Small intestine (tissue), 7 donors: ENCODE measurements around the gene A2M. TPM values are rescaled to one million over a fixed set of nuclear protein-coding genes. Genes with fewer than 3 reads are reported as not detected.

Experiments
- DNase-seq, 2 donors: peaks; one replicate each; pipeline versions ENCODE4 v3.0.0 to v3.0.0-alpha.2; 2013
- FAIRE-seq: peaks from 2 replicates; lab custom pipeline; 2012; peaks lifted over from hg19 to GRCh38; lab: Jason Lieb, UNC
- H3K27ac ChIP-seq, 3 donors: one replicate each; pipeline ENCODE4 v1.5.1; 2013; ENCODE audit warnings: low read length in 2 of 3, mild to moderate bottlenecking in 2 of 3, control low read depth in 1 of 3, inconsistent platforms in 1 of 3, low read depth in 1 of 3, moderate library complexity in 1 of 3
- H3K27me3 ChIP-seq, 3 donors: one replicate each; pipeline ENCODE4 v1.6.1; 2013; ENCODE audit warnings: low read length in 3 of 3, inconsistent platforms in 1 of 3; ENCODE audit not compliant: control insufficient read depth in 3 of 3, insufficient read depth in 3 of 3
- H3K36me3 ChIP-seq, 3 donors: one replicate each; pipeline ENCODE4 v1.6.1; 2013; ENCODE audit warnings: low read length in 3 of 3, inconsistent platforms in 1 of 3, low read depth in 1 of 3, mild to moderate bottlenecking in 1 of 3, moderate library complexity in 1 of 3; ENCODE audit not compliant: control insufficient read depth in 3 of 3, insufficient read depth in 2 of 3
- H3K4me1 ChIP-seq, 3 donors: one replicate each; pipeline ENCODE4 v1.6.1; 2013; ENCODE audit warnings: low read length in 2 of 3, inconsistent platforms in 1 of 3, low read depth in 1 of 3, mild to moderate bottlenecking in 1 of 3, moderate library complexity in 1 of 3; ENCODE audit not compliant: control insufficient read depth in 3 of 3, insufficient read depth in 2 of 3
- H3K4me3 ChIP-seq, 3 donors: one replicate each; pipeline ENCODE4 v1.5.1; 2013; ENCODE audit warnings: low read length in 3 of 3, control low read depth in 1 of 3, inconsistent platforms in 1 of 3, low read depth in 1 of 3, mild to moderate bottlenecking in 1 of 3, moderate library complexity in 1 of 3
- H3K9me3 ChIP-seq, 2 donors: one replicate each; pipeline ENCODE4 v1.6.1; 2013; ENCODE audit warnings: low read depth in 1 of 2, low read length in 1 of 2; ENCODE audit not compliant: control insufficient read depth in 2 of 2, insufficient read depth in 1 of 2
- WGBS, 3 donors: extraction: QIAGEN DNeasy Blood & Tissue Kit; methylation state at CpG; one replicate each; pipeline ENCODE4 v1.1.7; 2013; 5-methylcytosine and 5-hydroxymethylcytosine counted together
- polyA plus RNA-seq, 4 donors: library from polyadenylated mRNA; stranded (reverse) in 3 of 4; unstranded in 1 of 4; fragments of 200-250 nt in 3 of 4; fragments of 120-200 nt in 1 of 4; gene quantifications; one replicate each; pipeline versions ENCODE4 v1.2.1 to v1.2.3, GENCODE V29; 2013
- donor health status: healthy with polysubstance abuse.
- donor health status: control.
- donor health status: control.
- donor health status: Bipolar disorder and iron deficiency.
- donor health status: healthy.

A2M gene
- polyA plus RNA-seq, 4 donors = 4.7 to 93.5 (median 42.1) TPM

- FAIRE-seq (no peak), DNase-seq (no peak)
- WGBS, 3 donors = 48 to 94% (median 68%) methylated on average over 2 of the region's 2 CpGs
- no peaks in the 10 kb centered on the region for H3K27me3 ChIP-seq
- no peak overlapping the region for H3K4me3 ChIP-seq
- peaks cover 0 to 13% (median 0%) of the 10 kb centered on the region in 3 donors for H3K4me1 ChIP-seq
- peaks cover 0 to 17% of the 10 kb centered on the region in 2 donors for H3K9me3 ChIP-seq
- no peak overlapping the region for H3K27ac ChIP-seq
- no peaks in the 10 kb centered on the region for H3K36me3 ChIP-seq
These were observed 14.5 kb upstream of the A2M start for GRCh38 chr12:9130244-9130643.

- no peaks in the 10 kb centered on the region for H3K36me3 ChIP-seq
- DNase-seq (no peak), FAIRE-seq (no peak)
- H3K27ac ChIP-seq = no peak overlapping the region
- WGBS, 3 donors = 91 to 94% (median 92%) methylated on average over 36 of the region's 36 CpGs
- peaks cover 0 to 8% (median 0%) of the 10 kb centered on the region in 3 donors for H3K4me1 ChIP-seq
- no peak overlapping the region for H3K4me3 ChIP-seq
- H3K27me3 ChIP-seq = no peaks in the 10 kb centered on the region
- H3K9me3 ChIP-seq = peaks cover 0 to 14% of the 10 kb centered on the region in 2 donors
These were observed 12.4 kb upstream of the A2M start for GRCh38 chr12:9127936-9128663.

GRCh38 chr12:9127484-9127883 is 11.8 kb upstream of the A2M start:
- no peak for FAIRE-seq
- Histone ChIP-seq H3K27me3 (no peaks in the 10 kb centered on the region), H3K9me3 (peaks cover 0 to 14% of the 10 kb centered on the region in 2 donors), H3K27ac (no peak overlapping the region), H3K4me1 (peaks cover 0 to 2% (median 0%) of the 10 kb centered on the region in 3 donors), H3K4me3 (no peak overlapping the region), H3K36me3 (no peaks in the 10 kb centered on the region)
- no peak for DNase-seq
- 94 to 96% (median 95%) methylated on average over 18 to 21 of the region's 21 CpGs for WGBS, 3 donors

- H3K27ac ChIP-seq = peak overlapping the region in 1 of 3 donors; percentile 71
- FAIRE-seq (no peak), DNase-seq (no peak)
- WGBS, 3 donors = 85 to 89% (median 86%) methylated on average over 12 to 16 of the region's 16 CpGs
- no peaks in the 10 kb centered on the region for H3K36me3 ChIP-seq
- H3K9me3 ChIP-seq = peaks cover 0 to 14% of the 10 kb centered on the region in 2 donors
- no peaks in the 10 kb centered on the region for H3K4me1 ChIP-seq
- H3K4me3 ChIP-seq = no peak overlapping the region
- no peaks in the 10 kb centered on the region for H3K27me3 ChIP-seq
These were observed 8.8 kb upstream of the A2M start for GRCh38 chr12:9124383-9125031.

- Histone ChIP-seq H3K27ac (peak overlapping the region in 1 of 3 donors; percentile 71), H3K9me3 (peaks cover 0 to 14% of the 10 kb centered on the region in 2 donors), H3K4me3 (no peak overlapping the region), H3K4me1 (no peaks in the 10 kb centered on the region), H3K36me3 (no peaks in the 10 kb centered on the region), H3K27me3 (no peaks in the 10 kb centered on the region)
- DNase-seq = no peak
- 65 to 85% (median 82%) methylated on average over 14 of the region's 14 CpGs for whole genome bisulfite sequencing, 3 donors
- no peak for FAIRE-seq
These were observed 8.2 kb upstream of the A2M start for GRCh38 chr12:9123781-9124382.

- H3K36me3 ChIP-seq = no peaks in the 10 kb centered on the region
- H3K27ac ChIP-seq = no peak overlapping the region
- no peaks in the 10 kb centered on the region for H3K4me1 ChIP-seq
- DNase-seq (no peak), FAIRE-seq (no peak)
- 9 to 51% (median 30%) methylated on average over 3 of the region's 3 CpGs for WGBS, 3 donors
- no peak overlapping the region for H3K4me3 ChIP-seq
- H3K9me3 ChIP-seq = no peaks in the 10 kb centered on the region
- H3K27me3 ChIP-seq = no peaks in the 10 kb centered on the region
These were observed 6.4 kb upstream of the A2M start for GRCh38 chr12:9122091-9122609.

GRCh38 chr12:9120487-9121184 is 4.9 kb upstream of the A2M start:
- H3K9me3 ChIP-seq = no peaks in the 10 kb centered on the region
- H3K4me1 ChIP-seq = no peaks in the 10 kb centered on the region
- H3K27me3 ChIP-seq = no peaks in the 10 kb centered on the region
- H3K4me3 ChIP-seq = no peak overlapping the region
- no peak overlapping the region for H3K27ac ChIP-seq
- no peaks in the 10 kb centered on the region for H3K36me3 ChIP-seq
- FAIRE-seq = no peak
- no peak for DNase-seq
- whole genome bisulfite sequencing, 3 donors = 76 to 82% (median 78%) methylated on average over 10 of the region's 10 CpGs

GRCh38 chr12:9118158-9118557 is 2.4 kb upstream of the A2M start:
- H3K27me3 ChIP-seq = no peaks in the 10 kb centered on the region
- H3K4me3 ChIP-seq = no peak overlapping the region
- peak overlapping the region in 1 of 3 donors; percentile 56 for H3K27ac ChIP-seq
- H3K36me3 ChIP-seq = no peaks in the 10 kb centered on the region
- no peaks in the 10 kb centered on the region for H3K4me1 ChIP-seq
- FAIRE-seq = no peak
- no peak for DNase-seq
- no peaks in the 10 kb centered on the region for H3K9me3 ChIP-seq
- 63 to 82% (median 67%) methylated on average over 3 of the region's 3 CpGs for WGBS, 3 donors
